Jurkat, Clone E6-1 (cell line): ENCODE results near the gene ENDOD1.

ENCODE experiments used
- DNase-seq: peaks from one replicate; pipeline ENCODE4 v3.0.0-alpha.2; 2011; ENCODE audit warnings: low read depth, low spot score
- H3K4me3 ChIP-seq: 2 replicates; pipeline ENCODE4 v1.5.1; 2011; ENCODE audit warnings: mild to moderate bottlenecking, low read length, control low read depth, moderate library complexity

ENDOD1 gene

DNA sequence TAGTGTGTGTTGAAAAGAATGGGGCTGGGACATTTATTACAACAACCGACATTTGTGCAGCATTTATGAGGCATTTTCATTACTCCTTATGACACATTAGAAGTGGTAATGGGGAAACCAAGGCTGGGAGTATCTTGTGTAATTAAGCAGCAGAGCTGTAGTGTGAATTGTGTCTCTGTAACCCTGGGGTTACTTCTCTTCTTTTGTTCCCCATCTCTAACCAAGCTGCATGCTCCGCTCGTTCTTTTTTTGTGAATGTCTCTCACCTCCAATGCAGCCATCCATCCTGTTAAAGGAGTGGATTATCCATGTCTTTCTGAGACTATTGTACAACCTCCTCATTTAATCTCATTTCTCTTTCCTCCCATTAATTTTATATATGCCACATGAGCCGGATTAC, 65.7 kb downstream of the ENDOD1 start:
- H3K4me3 ChIP-seq: no peak overlapping the region
- DNase-seq: no peak

DNA sequence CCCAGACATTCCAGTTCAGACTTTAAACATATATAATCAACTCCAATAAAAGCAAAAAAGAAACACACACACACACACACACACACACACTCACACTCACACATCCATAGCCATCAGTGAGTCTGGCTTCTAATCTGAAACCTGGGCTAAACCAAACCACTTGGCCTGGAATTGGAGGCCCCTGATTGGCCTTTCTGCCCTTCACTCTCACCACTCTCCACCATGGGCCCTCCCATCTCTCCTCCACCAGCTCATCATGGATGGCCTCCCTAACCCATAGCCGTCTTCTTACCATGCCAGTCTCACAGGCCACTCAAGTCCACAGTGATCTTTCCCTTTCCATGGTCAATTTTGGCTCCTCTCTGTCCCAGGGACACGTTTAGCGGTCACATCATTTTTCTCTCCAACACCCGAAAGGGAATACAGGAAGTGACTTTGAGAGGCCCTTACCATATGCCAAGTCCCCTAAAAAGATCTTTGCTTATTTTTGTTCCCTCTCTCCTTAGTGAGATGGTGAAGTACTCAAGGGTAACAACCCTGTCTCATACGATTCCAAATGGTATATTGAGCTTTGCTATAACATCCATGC, 66.6 kb downstream of the ENDOD1 start:
- no peak overlapping the region for H3K4me3 ChIP-seq
- DNase-seq: no peak

DNA sequence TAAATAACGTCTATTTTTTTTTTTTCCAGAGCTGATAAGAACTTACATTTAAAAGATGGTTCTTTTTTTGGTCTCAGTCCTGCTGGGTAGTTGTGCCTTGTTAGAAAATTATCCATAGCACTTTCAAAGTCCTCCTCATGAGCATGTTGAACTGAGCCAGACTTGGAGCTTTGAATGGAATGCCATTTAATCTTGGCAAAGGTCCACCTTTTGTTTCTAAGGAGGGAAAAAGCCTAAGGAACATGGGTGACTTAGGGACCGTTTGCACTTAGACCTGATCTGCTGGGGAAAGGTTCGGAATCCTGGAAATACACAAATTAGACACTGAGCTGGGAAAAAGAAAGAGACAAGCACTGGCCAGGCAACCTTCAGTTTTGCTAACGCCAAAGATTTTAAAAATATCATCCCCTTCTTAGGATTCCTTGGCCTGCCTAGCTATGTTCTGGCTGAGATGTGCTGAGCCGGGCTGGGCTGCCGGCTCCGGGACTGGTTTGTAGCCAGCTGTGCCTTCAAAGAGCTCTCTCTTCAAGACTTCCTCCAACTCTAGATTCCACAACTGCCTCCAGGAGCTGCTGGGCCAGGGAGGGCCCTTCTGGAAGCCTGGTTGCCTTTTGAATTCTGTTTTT, 67.4 kb downstream of the ENDOD1 start:
- no peak overlapping the region for H3K4me3 ChIP-seq
- DNase-seq: no peak

DNA sequence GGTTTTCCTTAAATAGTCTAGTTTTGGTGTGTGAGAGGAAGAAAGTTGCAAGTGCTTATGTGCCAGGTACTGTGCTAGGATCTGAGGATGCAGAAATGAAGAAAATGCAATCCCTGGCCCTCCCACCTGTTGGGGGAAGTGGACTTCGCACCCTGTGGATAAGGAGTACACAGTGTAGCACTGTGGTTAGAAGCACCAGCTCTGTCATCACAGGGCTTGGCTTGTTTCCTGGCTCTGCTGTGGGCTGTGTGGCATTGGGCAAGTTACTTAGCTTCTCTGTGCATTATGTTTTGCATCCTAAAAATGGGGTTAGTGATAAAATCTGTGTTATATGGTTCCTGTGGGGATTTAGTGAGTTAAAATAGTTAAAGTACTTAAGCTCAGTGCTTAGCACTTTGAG, 68.2 kb downstream of the ENDOD1 start:
- no peak overlapping the region for H3K4me3 ChIP-seq
- DNase-seq: no peak

DNA sequence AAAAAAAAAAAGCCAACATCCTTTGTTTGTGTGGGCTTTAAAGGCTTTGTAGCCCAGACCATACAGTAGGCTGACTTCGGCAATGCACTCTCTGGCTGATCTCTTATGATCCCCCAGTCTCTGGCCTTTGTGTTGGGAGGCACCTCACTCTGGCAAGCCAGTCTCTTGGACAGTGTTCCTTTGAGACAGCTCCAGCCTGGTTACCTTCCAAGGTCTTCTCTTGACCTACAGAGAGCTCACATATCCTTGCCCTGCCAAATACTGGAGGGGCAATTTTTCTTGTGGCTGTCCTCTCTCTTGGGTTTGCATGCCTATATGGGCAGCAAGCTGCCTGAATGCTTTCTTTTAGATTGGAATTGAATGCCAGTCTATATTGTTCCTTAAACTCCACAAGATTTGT, 71.6 kb downstream of the ENDOD1 start:
- no peak overlapping the region for H3K4me3 ChIP-seq
- DNase-seq: no peak

DNA sequence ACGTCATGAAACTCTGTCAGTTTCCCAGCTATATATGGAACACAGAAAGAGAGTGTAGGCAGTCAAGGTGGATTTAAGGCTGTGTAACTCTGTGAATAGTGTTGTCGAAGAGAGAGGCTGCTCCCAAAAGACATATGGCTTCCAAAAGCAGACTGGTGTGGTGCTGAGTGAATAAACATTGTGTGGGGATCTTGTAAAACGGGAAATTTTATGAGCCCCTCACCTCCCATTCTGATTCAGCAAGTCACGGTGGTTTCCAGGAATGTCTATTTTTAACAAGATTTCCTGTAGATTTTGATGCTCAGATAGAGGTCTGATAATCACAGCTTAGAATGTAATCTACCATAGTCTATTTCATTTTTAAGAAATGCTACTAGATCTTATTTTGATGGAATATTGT, 73.5 kb downstream of the ENDOD1 start:
- no peak overlapping the region for H3K4me3 ChIP-seq
- DNase-seq: no peak

DNA sequence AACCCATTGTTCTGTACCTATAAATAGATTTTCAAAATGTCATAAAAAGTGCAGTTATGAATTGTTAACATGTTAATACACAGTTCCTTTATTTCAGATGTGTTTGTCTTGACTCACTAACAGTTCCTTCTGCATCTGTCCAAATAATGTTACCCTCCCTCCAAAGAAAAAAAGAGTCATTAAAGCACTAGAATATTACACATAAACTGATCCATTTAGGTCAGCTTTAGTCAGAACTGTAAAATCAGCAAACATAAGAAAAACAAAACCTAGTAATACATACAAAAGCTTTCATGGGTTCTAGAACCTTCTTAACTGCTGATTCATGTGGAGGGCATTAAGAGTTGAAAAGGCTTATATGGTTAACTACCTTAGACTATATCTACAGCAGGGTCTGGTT, 76.0 kb downstream of the ENDOD1 start:
- H3K4me3 ChIP-seq: no peak overlapping the region
- no peak for DNase-seq

DNA sequence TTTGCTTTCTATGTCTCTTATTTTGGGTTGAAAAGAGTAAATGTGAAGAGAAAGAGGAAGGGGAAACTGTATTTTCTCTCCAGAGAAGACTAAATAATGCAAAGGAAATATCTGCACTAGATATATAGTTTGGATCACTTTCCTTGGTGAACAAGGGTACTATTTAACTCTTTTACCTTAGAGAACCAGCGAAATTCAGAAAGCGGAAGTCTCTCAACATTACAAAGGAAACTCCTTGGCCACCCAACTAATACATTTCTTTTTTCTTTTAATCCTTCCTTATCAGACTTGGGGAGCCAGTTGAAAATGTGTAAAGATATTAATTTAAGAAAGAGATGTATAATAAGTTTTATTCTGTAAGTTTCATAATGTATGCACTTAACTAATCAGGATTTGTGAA, 77.1 kb downstream of the ENDOD1 start:
- no peak for DNase-seq
- no peak overlapping the region for H3K4me3 ChIP-seq

DNA sequence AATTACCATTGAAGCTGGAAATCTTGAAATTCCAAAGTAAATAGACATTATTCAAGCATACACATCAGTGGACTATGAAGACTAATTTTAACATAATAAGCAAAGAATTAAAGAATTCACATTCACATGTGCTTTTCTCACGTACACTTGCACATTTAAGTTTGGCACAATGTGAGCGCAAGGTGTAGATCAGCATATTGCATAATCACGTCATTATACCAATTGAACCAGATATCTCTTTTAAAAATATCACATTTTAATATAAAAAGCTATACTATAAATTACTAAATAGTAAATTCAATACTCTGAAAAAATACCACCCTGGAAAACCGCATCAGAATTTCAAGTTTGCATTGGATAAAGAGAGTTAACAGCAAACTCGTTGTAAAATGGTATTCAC, 80.6 kb downstream of the ENDOD1 start:
- H3K4me3 ChIP-seq: no peak overlapping the region
- no peak for DNase-seq

DNA sequence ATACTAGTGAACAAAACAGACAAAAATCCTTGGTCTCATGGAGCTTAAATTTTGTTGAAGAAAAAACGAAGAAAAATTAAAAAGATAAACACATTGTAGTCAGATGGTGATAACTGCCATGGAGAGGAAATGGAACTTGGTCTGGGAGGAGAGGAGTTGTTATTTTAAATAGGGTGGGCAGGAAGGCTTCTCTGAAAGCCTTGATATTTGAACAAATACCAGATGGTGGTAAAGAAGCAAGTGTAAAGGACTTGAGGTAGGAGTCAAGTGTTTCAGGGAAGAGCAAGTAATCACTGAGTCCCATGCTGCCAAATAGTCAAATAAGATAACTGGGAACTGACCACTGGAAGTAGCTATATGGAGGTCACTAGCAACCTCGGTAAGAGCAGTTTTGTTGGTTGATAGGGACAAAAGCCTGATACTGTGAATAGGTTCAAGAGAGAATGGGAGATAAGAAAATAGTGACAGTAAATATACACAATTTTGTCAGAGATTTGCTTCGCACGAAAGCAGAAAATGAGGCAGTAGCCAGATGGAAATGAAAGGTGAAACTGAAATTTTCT, 86.3 kb downstream of the ENDOD1 start:
- no peak overlapping the region for H3K4me3 ChIP-seq
- DNase-seq: no peak
